ENCODE data around the gene AGFG2. TPM values are rescaled to one million over a fixed set of nuclear protein-coding genes. Genes with fewer than 3 reads are reported as not detected.

AGFG2 gene
- total and polyA plus RNA-seq, 2 of the 13 experiments (the other 11 are each of a cell fraction or from before 2014, with no cell fraction given), result 125 to 132 TPM

- TF ChIP-seq SATB2 (CRISPR knock-in tag; IDR thresholded peaks at IDR 0.05) (no peak), ZKSCAN5 (CRISPR knock-in tag; IDR thresholded peaks at IDR 0.05) (no peak), ZBTB25 (CRISPR knock-in tag; IDR thresholded peaks at IDR 0.05) (no peak), HOXD1 (CRISPR knock-in tag; IDR thresholded peaks at IDR 0.05) (0 out of 2 replicates have a peak, but pooled peaks have one; percentile 2), AKNA (CRISPR knock-in tag; IDR thresholded peaks at IDR 0.05; ENCODE audit: borderline replicate concordance) (no peak), ZKSCAN1 (IDR thresholded peaks at IDR 0.05; ENCODE audit: low read length) (no peak), ZNF513 (CRISPR knock-in tag; conservative IDR thresholded peaks at IDR 0.05) (no peak), DNMT1 (CRISPR knock-in tag; IDR thresholded peaks at IDR 0.05) (no peak), BRF2 (CRISPR knock-in tag; IDR thresholded peaks at IDR 0.05) (no peak), ZNF7 (CRISPR knock-in tag; IDR thresholded peaks at IDR 0.05) (no peak), ZNF547 (CRISPR knock-in tag; IDR thresholded peaks at IDR 0.05) (no peak), ZNF564 (CRISPR knock-in tag; IDR thresholded peaks at IDR 0.05) (no peak; the same call in 1 of the 2 replicates)
Measured at GRCh38 chr7:100539436-100540006, 518 bp downstream of the AGFG2 start (continued).
